Suppressor macrophage treated with lipopolysaccharide for 4 hours (primary cell): Measurements from ENCODE around the gene LDB2.
A peak's percentile ranks its signal among the peaks of the same experiment; 100 is the strongest.
"Not testable (repeated sequence)": the region's sequence is repeated elsewhere in the genome, so short reads cannot be mapped to it uniquely, and the experiment has no call there.

ENCODE experiments used
- DNase-seq: peaks from one replicate; pipeline ENCODE4 v3.0.0-alpha.2; 2020

The LDB2 gene

GRCh38 chr4:16897991-16898827 is at the start of gene LDB2:
TSS of gene LDB2 (minus strand) at chr4:16898645.
- DNase-seq = no peak

- DNase-seq = no peak
These were observed 44.0 kb upstream of the LDB2 start for GRCh38 chr4:16942491-16942890.

- no peak for DNase-seq
These were observed 40.7 kb upstream of the LDB2 start for GRCh38 chr4:16939178-16939577.

- no peak for DNase-seq
These were observed 40.1 kb upstream of the LDB2 start for GRCh38 chr4:16938512-16939040.

- no peak for DNase-seq
These were observed 33.2 kb upstream of the LDB2 start for GRCh38 chr4:16931339-16932305.

- no peak for DNase-seq
These were observed 27.8 kb upstream of the LDB2 start for GRCh38 chr4:16926214-16926613.

- DNase-seq = not testable (repeated sequence)
These were observed 20.3 kb upstream of the LDB2 start for GRCh38 chr4:16918716-16919115.

GRCh38 chr4:16916719-16917337 is 18.4 kb upstream of the LDB2 start:
- peak; percentile 54 for DNase-seq

- DNase-seq = no peak
These were observed 17.6 kb upstream of the LDB2 start for GRCh38 chr4:16916031-16916430.

- no peak for DNase-seq
These were observed 15.8 kb upstream of the LDB2 start for GRCh38 chr4:16914208-16914607.

- no peak for DNase-seq
These were observed 14.5 kb upstream of the LDB2 start for GRCh38 chr4:16912896-16913295.

- no peak for DNase-seq
These were observed 10.8 kb upstream of the LDB2 start for GRCh38 chr4:16909281-16909680.

- no peak for DNase-seq
These were observed 10.1 kb upstream of the LDB2 start for GRCh38 chr4:16908377-16909021.

- DNase-seq = no peak
These were observed 1.9 kb upstream of the LDB2 start for GRCh38 chr4:16900325-16900724.

GRCh38 chr4:16896881-16897750 is 1.3 kb downstream of the LDB2 start:
- DNase-seq = no peak

- DNase-seq = no peak
These were observed 4.0 kb downstream of the LDB2 start for GRCh38 chr4:16894406-16894805.

GRCh38 chr4:16893141-16893651 is 5.2 kb downstream of the LDB2 start:
- peak; percentile 46 for DNase-seq

GRCh38 chr4:16890651-16891050 is 7.8 kb downstream of the LDB2 start:
- DNase-seq = no peak

- no peak for DNase-seq
These were observed 8.5 kb downstream of the LDB2 start for GRCh38 chr4:16889945-16890344.

- DNase-seq = no peak
These were observed 10.6 kb downstream of the LDB2 start for GRCh38 chr4:16887887-16888286.
